Activated effector memory CD4-positive, alpha-beta T cell treated with anti-CD3 and anti-CD28 coated beads, Interleukin-2, amount 50 U/mL, for 16 hours (primary cell): Measurements from ENCODE around the gene GPR132.

ENCODE experiments used
- DNase-seq: peaks from one replicate; pipeline ENCODE4 v3.0.0-alpha.2; 2020

The GPR132 gene

GRCh38 chr14:105059925-105060565 is 5.2 kb downstream of the GPR132 start:
- no peak for DNase-seq

GRCh38 chr14:105059035-105059924 is 6.0 kb downstream of the GPR132 start:
- peak; percentile 83 for DNase-seq

- no peak for DNase-seq
Observed at GRCh38 chr14:105058521-105059034, 6.7 kb downstream of the GPR132 start.

GRCh38 chr14:105056303-105056831 is 8.9 kb downstream of the GPR132 start:
- DNase-seq = no peak

GRCh38 chr14:105055736-105056302 is 9.4 kb downstream of the GPR132 start:
- DNase-seq = no peak

GRCh38 chr14:105055334-105055733 is 9.9 kb downstream of the GPR132 start:
- DNase-seq = no peak

- DNase-seq = no peak
Observed at GRCh38 chr14:105053996-105054395, 11.2 kb downstream of the GPR132 start.

- no peak for DNase-seq
Observed at GRCh38 chr14:105053421-105053820, 11.8 kb downstream of the GPR132 start.

GRCh38 chr14:105052110-105052458 is 13.1 kb downstream of the GPR132 start:
- DNase-seq = no peak

- no peak for DNase-seq
Observed at GRCh38 chr14:105051182-105052109, 13.8 kb downstream of the GPR132 start.

GRCh38 chr14:105050551-105050897 is 14.7 kb downstream of the GPR132 start:
- no peak for DNase-seq

- DNase-seq = no peak
Observed at GRCh38 chr14:105049753-105050550, 15.3 kb downstream of the GPR132 start.

GRCh38 chr14:105047283-105048016 is 17.8 kb downstream of the GPR132 start:
- DNase-seq = no peak

GRCh38 chr14:105046891-105047282 is 18.3 kb downstream of the GPR132 start:
- no peak for DNase-seq

GRCh38 chr14:105045710-105046326 is 19.4 kb downstream of the GPR132 start:
- peak; percentile 97 for DNase-seq

GRCh38 chr14:105043641-105044040 is 21.6 kb downstream of the GPR132 start:
- no peak for DNase-seq

GRCh38 chr14:105042813-105043212 is 22.4 kb downstream of the GPR132 start:
- DNase-seq = no peak

- DNase-seq = no peak
Observed at GRCh38 chr14:105041841-105042765, 23.1 kb downstream of the GPR132 start.
